Measurements from ENCODE around the gene MYZAP.

MYZAP gene

GRCh38 chr15:57625703-57626448 is 34.2 kb downstream of the MYZAP start:
- no peak for DNase-seq (ENCODE audit: low spot score)

GRCh38 chr15:57626713-57627440 is 35.2 kb downstream of the MYZAP start:
- no peak for DNase-seq (ENCODE audit: low spot score)

GRCh38 chr15:57631386-57632110 is 39.8 kb downstream of the MYZAP start:
- DNase-seq (ENCODE audit: low spot score), result no peak

GRCh38 chr15:57634290-57634689 is 42.6 kb downstream of the MYZAP start:
- DNase-seq (ENCODE audit: low spot score), result no peak

GRCh38 chr15:57635300-57635909 is 43.7 kb downstream of the MYZAP start:
- no peak for DNase-seq (ENCODE audit: low spot score)

- DNase-seq (ENCODE audit: low spot score), result no peak
These were observed 46.1 kb downstream of the MYZAP start for GRCh38 chr15:57637846-57638245.

GRCh38 chr15:57639306-57639705 is 47.6 kb downstream of the MYZAP start:
- no peak for DNase-seq (ENCODE audit: low spot score)

GRCh38 chr15:57640930-57641682 is 49.4 kb downstream of the MYZAP start:
- DNase-seq (ENCODE audit: low spot score), result peak; percentile 62

- DNase-seq (ENCODE audit: low spot score), result no peak
These were observed 52.1 kb downstream of the MYZAP start for GRCh38 chr15:57643826-57644225.

- DNase-seq (ENCODE audit: low spot score), result no peak
These were observed 54.4 kb downstream of the MYZAP start for GRCh38 chr15:57646087-57646486.

GRCh38 chr15:57647071-57647790 is 55.5 kb downstream of the MYZAP start:
- DNase-seq (ENCODE audit: low spot score), result no peak

GRCh38 chr15:57647791-57648130 is 56.1 kb downstream of the MYZAP start:
- DNase-seq (ENCODE audit: low spot score), result no peak

GRCh38 chr15:57649138-57649537 is 57.4 kb downstream of the MYZAP start:
- DNase-seq (ENCODE audit: low spot score), result no peak

GRCh38 chr15:57651445-57651844 is 59.7 kb downstream of the MYZAP start:
- DNase-seq (ENCODE audit: low spot score), result no peak

- no peak for DNase-seq (ENCODE audit: low spot score)
These were observed 60.8 kb downstream of the MYZAP start for GRCh38 chr15:57652481-57652880.

GRCh38 chr15:57654153-57654852 is 62.6 kb downstream of the MYZAP start:
- DNase-seq (ENCODE audit: low spot score), result peak; percentile 73

- no peak for DNase-seq (ENCODE audit: low spot score)
These were observed 63.3 kb downstream of the MYZAP start for GRCh38 chr15:57655053-57655452.

GRCh38 chr15:57655809-57656208 is 64.1 kb downstream of the MYZAP start:
- DNase-seq (ENCODE audit: low spot score), result no peak

- no peak for DNase-seq (ENCODE audit: low spot score)
These were observed 64.7 kb downstream of the MYZAP start for GRCh38 chr15:57656434-57656833.

GRCh38 chr15:57657619-57658018 is 65.9 kb downstream of the MYZAP start:
- no peak for DNase-seq (ENCODE audit: low spot score)

Measured in AG08395 (cell line).